T follicular helper cell (primary cell): ENCODE results near the gene ZNF273.
"Not testable (repeated sequence)": the region's sequence is repeated elsewhere in the genome, so short reads cannot be mapped to it uniquely, and the experiment has no call there.

Experiments
- DNase-seq: peaks from one replicate; pipeline ENCODE4 v3.0.0-alpha.2; 2020; ENCODE audit warnings: low read depth

The ZNF273 gene

GRCh38 chr7:64888901-64889685 is 14.0 kb upstream of the ZNF273 start:
- no peak for DNase-seq

GRCh38 chr7:64889686-64890162 is 13.3 kb upstream of the ZNF273 start:
- no peak for DNase-seq

GRCh38 chr7:64890273-64890672 is 12.8 kb upstream of the ZNF273 start:
- DNase-seq = not testable (repeated sequence)

- DNase-seq = no peak
Observed at GRCh38 chr7:64890761-64891362, 12.2 kb upstream of the ZNF273 start.

- DNase-seq = not testable (repeated sequence)
Observed at GRCh38 chr7:64891363-64892081, 11.6 kb upstream of the ZNF273 start.

GRCh38 chr7:64892116-64892515 is 11.0 kb upstream of the ZNF273 start:
- no peak for DNase-seq

GRCh38 chr7:64892666-64893309 is 10.3 kb upstream of the ZNF273 start:
- DNase-seq = no peak

GRCh38 chr7:64893401-64893800 is 9.7 kb upstream of the ZNF273 start:
- DNase-seq = no peak

- not testable (repeated sequence) for DNase-seq
Observed at GRCh38 chr7:64902461-64902805, 640 bp upstream of the ZNF273 start.

- no peak for DNase-seq
Observed at GRCh38 chr7:64904008-64904407, 935 bp downstream of the ZNF273 start.

- no peak for DNase-seq
Observed at GRCh38 chr7:64905133-64905532, 2.1 kb downstream of the ZNF273 start.

GRCh38 chr7:64905547-64905946 is 2.5 kb downstream of the ZNF273 start:
- no peak for DNase-seq

- no peak for DNase-seq
Observed at GRCh38 chr7:64907641-64908326, 4.7 kb downstream of the ZNF273 start.

GRCh38 chr7:64908358-64908757 is 5.3 kb downstream of the ZNF273 start:
- no peak for DNase-seq

GRCh38 chr7:64914557-64914956 is 11.5 kb downstream of the ZNF273 start:
- no peak for DNase-seq

- not testable (repeated sequence) for DNase-seq
Observed at GRCh38 chr7:64915301-64915700, 12.2 kb downstream of the ZNF273 start.

GRCh38 chr7:64928252-64929187 is 25.4 kb downstream of the ZNF273 start:
- DNase-seq = not testable (repeated sequence)

- no peak for DNase-seq
Observed at GRCh38 chr7:64934478-64934877, 31.4 kb downstream of the ZNF273 start.

- DNase-seq = no peak
Observed at GRCh38 chr7:64938540-64938939, 35.5 kb downstream of the ZNF273 start.

- DNase-seq = not testable (repeated sequence)
Observed at GRCh38 chr7:64940021-64940420, 36.9 kb downstream of the ZNF273 start.
